GM12891 (cell line): ENCODE data around the gene IDH3B.
"Not testable (repeated sequence)": the region's sequence is repeated elsewhere in the genome, so short reads cannot be mapped to it uniquely, and the experiment has no call there.

Experiments used
- DNase-seq: peaks from one replicate; pipeline ENCODE4 v3.0.0; 2011; ENCODE audit warnings: low spot score; ENCODE audit not compliant: insufficient read length
- FAIRE-seq: peaks from 2 replicates; lab custom pipeline; 2011; peaks lifted over from hg19 to GRCh38; lab: Jason Lieb, UNC
- PAX5 ChIP-seq: IDR thresholded peaks from 2 replicates; pipeline ENCODE4 v1.6.1; 2011; ENCODE audit warnings: low read length, moderate library complexity, mild to moderate bottlenecking; ENCODE audit not compliant: insufficient read depth, severe bottlenecking
- POLR2A ChIP-seq: IDR thresholded peaks from 2 replicates; pipeline ENCODE4 v1.6.1; 2011; ENCODE audit warnings: low read depth, low read length, control low read depth
- POLR2AphosphoS5 ChIP-seq: IDR thresholded peaks from 2 replicates; pipeline ENCODE4 v1.6.1; 2011; ENCODE audit warnings: low read depth, low read length, control low read depth
- POU2F2 ChIP-seq: IDR thresholded peaks from 2 replicates; pipeline ENCODE4 v1.6.1; 2011; ENCODE audit warnings: low read depth, mild to moderate bottlenecking, control low read depth, low read length, moderate library complexity
- SPI1 ChIP-seq: IDR thresholded peaks from 2 replicates; pipeline ENCODE4 v1.6.1; 2011; ENCODE audit warnings: low read depth, low read length, control low read depth
- TAF1 ChIP-seq: IDR thresholded peaks from 2 replicates; pipeline ENCODE4 v1.6.1; 2011; ENCODE audit warnings: low read depth, low read length, control low read depth

IDH3B gene

DNA sequence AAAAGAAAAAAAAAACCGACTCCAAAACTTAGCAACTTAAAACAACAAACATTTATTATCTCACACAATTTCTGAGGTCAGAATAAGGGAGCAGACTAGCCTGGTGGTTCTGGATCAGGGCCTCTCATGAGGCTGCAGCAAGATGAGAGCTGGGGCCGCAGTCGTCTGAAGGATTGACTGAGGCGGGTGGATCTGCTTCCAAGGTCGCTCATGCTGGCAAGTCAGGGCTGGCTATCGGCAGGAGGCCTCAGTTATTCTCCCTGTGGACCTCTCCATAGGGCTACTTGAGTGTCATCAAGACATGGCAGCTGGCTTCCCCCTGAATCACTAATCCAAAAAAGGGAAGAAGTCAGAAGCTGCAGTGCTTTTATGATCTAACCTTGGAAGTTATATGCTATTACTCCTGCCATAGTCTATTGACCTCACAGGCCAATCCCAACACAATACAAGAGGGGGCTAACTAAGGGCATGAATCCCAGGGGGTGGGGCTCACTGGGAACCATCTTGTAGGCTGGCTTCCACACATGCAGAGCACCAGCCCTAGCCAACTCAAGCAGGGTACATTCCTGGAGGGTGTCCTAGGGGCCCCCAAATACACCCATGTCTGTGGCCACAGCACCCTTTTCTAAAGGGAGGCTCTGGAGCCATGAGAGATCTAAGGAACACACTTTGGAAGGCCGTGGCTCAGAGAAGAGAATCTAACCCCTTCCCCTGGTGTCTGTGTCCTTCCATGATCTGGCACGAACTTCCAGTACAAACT, 39.9 kb upstream of the IDH3B start:
- no peak for FAIRE-seq
- no peak for TF ChIP-seq SPI1
- TF ChIP-seq POLR2A: no peak
- no peak for TF ChIP-seq PAX5
- TF ChIP-seq TAF1: no peak
- TF ChIP-seq POLR2AphosphoS5: no peak
- TF ChIP-seq POU2F2: no peak

DNA sequence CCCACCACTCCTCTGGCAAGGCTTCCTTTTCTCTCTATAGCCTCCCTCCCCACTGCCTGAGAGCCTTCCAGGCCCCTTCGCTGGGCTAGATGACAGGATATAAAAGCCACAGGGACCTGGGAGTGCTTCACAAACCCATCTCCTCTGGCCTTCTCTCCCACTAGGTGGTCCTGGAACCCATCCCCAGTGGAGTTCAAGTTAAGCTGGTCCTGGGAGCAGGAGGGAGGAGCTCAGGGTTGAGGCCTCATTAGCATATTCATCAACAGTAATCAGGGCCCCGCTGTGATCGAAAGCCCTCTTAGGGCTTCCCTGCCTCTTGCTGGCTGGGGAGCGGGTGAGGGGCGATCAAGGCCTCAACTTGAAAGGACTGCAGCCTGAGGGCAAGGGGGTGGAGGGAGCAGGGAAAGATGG, 37.7 kb upstream of the IDH3B start:
- no peak for DNase-seq
- TF ChIP-seq SPI1 (no peak), POU2F2 (no peak), POLR2AphosphoS5 (no peak), POLR2A (no peak), TAF1 (no peak), PAX5 (no peak)
- FAIRE-seq: no peak

More for the DNA sequence above, 39.9 kb upstream of the IDH3B start:
- no peak for DNase-seq

DNA sequence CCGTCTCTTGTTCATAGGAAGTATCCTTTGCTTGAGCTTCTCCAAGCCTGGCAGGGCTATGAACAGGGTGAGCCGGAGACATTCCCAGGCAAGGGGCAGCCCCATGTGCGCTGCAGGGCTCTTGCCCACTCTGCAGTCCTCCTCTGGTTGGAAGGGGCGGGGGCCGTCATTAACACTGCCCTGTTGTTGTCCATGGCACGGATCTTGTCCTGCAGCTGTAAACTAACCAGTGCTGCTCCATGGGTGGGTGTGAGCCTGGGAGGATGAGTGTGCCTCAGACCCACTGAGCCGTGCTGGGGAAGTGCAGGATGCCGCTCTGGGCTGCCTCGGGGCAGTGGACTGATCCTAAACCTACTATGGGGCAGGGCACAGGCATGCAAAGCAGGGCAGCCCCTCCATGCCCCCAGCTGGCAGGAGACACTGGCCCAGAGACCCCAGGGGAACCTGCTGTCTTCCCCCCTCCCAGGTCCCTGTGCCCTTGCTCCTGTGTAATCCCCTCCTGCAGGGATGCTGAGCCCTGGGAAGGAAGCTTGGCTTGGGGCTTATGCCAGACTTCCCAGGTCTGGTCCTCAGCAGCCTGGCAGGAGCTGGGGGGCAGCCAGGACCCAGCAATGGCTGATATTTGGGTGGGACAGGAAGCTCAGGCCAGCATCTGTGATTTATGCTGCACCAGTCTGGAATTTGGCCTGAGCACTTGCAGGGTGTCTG, 37.1 kb upstream of the IDH3B start:
- TF ChIP-seq POLR2AphosphoS5 (no peak), POU2F2 (no peak), TAF1 (no peak), POLR2A (no peak), PAX5 (no peak), SPI1 (no peak)
- DNase-seq (no peak), FAIRE-seq (no peak)

DNA sequence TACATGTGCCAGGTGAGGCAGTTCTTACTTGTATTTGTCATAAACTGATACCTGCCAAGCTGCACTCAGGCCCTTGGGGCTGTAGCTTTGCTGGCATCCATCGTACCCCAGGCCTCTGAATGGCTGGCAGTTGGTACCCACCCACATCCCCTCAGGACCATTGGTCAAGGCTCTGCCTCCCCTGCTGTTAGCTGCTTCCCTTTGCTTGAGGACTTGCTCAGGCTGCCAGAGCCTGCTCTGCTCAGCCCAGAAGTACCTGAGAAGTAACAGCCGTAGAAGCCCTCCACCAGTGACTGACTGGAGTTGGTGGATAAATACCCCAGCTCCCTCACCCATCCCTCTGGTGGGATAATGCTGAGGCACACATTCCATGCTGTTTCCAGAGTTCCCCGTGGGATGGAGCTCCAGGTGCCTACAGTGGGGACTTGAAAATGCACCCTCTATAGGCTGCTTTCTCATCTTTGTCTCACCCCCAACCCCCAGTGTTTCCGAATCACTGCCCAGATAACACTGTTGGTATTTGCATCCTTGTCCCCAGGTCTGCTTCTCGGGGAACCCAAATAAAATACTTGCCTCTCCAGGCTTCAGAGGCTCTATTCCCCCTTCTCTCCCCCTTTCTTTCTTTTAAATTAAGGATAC, 35.9 kb upstream of the IDH3B start:
- TF ChIP-seq PAX5 (no peak), TAF1 (no peak), POU2F2 (no peak), POLR2A (no peak), SPI1 (no peak), POLR2AphosphoS5 (no peak)
- no peak for DNase-seq
- no peak for FAIRE-seq

DNA sequence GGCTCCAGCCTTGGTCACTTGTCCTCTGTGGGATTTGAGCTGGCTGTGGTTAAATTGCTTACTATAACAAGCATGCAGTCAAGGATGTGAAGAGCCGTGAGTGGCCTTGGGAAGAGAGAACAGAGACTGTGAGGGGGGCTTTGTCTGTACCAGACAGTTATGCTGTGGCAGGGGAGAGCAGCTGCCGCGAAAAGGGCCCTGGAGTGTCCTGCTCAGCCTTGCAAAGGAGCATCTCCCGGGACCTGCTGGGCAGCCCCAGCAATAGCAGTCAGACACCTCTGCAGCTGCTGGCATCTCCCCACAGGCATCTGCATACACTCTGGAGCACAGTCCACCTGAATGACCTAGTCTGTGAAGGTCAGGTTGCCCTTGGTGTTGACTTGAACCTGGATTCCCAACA, 34.9 kb upstream of the IDH3B start:
- no peak for FAIRE-seq

DNA sequence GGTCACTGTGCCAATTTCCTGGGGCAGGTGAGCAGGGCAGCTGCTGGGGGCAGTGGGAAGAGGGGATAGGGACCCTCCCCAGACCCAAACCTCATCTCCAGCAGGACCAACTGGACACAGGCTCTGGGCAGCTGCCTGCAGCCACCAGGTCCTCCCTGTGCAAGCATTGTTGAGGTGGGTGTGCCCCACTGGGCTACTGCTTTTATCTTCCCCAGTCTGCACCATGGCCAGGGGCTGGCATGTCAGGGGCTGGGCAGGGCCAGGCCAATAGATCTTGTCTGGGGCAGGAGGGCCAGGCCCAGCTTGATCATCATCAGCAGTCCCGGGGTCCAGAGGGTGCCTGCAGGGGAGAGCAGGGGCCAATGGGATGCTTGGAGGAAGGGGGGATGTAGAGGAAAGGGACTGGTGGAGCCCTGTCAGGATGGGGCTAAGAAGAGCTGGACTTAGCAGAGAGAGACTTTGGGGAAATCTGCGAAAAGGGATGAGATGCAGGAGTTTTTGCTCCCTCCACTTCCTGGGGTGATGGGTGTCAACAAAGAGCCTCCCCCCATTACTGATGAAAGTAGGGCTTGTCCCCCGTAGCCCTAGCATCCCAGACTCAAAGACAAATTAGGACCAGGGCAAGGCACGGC, 34.3 kb upstream of the IDH3B start:
- no peak for DNase-seq
- no peak for TF ChIP-seq TAF1
- no peak for TF ChIP-seq PAX5
- no peak for TF ChIP-seq POLR2A
- TF ChIP-seq SPI1: no peak
- TF ChIP-seq POLR2AphosphoS5: no peak
- TF ChIP-seq POU2F2: no peak
- no peak for FAIRE-seq

More for the DNA sequence above, 34.9 kb upstream of the IDH3B start:
- TF ChIP-seq POLR2A (no peak), SPI1 (no peak), POLR2AphosphoS5 (no peak), TAF1 (no peak), PAX5 (no peak), POU2F2 (no peak)
- no peak for DNase-seq

DNA sequence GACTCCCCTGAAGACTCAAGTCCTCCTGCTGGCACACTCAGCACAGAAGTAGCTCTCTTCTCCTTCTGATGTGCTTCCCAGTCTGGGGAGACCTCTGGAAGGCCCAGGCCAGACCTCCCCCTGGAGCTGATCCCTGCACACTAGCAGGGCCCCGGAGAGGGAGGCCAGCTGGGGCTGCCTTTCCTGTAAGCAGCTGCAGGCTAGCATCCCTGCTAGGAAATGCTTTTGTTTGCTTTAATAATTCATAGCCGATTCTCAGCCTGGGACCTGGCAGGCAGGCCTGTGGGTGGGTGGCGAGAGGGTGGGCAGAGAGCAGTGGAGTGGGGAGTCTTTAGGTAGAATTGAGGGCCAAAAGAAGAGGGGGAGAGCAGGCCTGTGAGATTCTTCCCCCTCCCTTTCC, 33.8 kb upstream of the IDH3B start:
- no peak for DNase-seq
- TF ChIP-seq POLR2A: no peak
- no peak for TF ChIP-seq PAX5
- no peak for TF ChIP-seq POLR2AphosphoS5
- TF ChIP-seq SPI1: no peak
- FAIRE-seq: no peak

DNA sequence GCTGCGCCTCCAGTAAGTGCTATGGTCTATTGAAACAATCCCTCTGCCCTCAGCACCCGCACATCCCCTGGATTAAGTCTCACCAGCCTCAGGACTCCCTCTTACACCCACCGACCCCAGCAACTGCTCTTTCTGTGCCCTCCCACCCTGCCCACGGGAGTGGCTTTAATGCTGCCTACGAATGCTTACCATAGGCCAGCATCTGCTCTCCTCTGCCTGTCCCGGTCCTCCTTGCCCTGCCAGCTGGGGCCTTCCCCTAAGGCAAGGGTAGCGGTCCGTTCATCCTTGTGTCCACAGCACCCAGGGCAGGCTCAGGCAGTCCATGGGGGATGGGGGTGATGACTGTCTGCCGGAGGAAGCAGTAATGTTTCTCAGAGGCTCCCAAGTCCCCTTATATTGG, 32.6 kb upstream of the IDH3B start:
- TF ChIP-seq POLR2A (no peak), POU2F2 (no peak), SPI1 (no peak), TAF1 (no peak), PAX5 (no peak), POLR2AphosphoS5 (no peak)
- FAIRE-seq (no peak), DNase-seq (no peak)

DNA sequence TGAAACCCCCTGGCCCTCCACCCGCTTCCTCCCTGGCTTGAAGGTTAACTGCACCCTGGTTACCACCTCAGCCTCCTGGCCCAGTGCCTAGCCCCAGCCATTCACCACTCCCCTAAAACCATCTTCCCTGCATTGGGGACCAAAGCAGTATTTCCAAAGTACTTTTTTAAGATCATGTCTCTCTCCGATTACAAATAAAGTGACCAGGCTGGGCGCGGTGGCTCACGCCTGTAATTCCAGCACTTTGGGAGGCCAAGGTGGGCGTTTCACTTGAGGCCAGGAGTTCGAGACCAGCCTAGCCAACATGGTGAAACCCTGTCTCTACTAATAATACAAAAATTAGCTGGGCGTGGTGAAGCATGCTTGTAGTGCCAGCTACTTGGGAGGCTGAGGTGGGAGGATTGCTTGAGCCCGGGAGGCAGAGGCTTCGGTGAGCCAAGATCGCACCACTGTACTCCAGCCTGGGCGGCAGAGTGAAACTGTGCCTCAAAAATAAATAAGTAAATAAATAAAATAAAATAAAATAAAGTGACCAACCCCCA, 32.0 kb upstream of the IDH3B start:
- DNase-seq, FAIRE-seq: not testable (repeated sequence)
